ENCODE data around the gene KLK12.

Gene KLK12

DNA sequence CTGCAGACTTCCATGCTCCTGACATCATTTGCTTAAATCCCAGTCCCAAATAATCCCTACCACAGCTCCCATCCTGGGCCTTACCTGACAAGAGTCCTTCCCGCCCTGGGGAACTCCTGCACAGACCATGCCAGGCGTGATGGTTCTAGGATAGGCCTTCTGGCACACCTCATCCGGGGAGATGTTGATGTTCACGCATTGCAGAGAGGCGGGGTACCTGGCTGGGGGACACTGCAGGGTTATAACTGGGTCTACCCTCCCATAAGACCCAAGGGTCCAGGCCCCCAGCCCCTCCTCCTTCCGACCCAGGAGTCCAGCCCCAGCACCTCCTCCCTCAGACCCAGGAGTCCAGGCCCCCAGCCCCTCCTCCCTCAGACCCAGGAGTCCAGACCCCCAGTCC lies 43.9 kb upstream of the KLK12 start:
- no peak overlapping the region for H3K4me2 ChIP-seq (ENCODE audit: low read depth, low read length)
- H3K4me1 ChIP-seq (ENCODE audit: low read length) = no peaks in the 10 kb centered on the region
- no peak for DNase-seq
- no peaks in the 10 kb centered on the region for H4K20me1 ChIP-seq (ENCODE audit: insufficient read depth, low read length)
- no peak overlapping the region for H3K9ac ChIP-seq (ENCODE audit: low read length)
- H3K9me2 ChIP-seq (replicated peaks; ENCODE audit: insufficient read depth, low read length) = no peaks in the 10 kb centered on the region
- H3K9me3 ChIP-seq (replicated peaks; ENCODE audit: insufficient read depth, low read length) = no peaks in the 10 kb centered on the region
- TF ChIP-seq EZH2phosphoT487 (IDR thresholded peaks at IDR 0.05; ENCODE audit: low read length) (no peak), EZH2 (optimal IDR thresholded peaks at IDR 0.05; ENCODE audit: low read depth, low read length) (no peak)
- TF ChIP-seq, protein P1, sequence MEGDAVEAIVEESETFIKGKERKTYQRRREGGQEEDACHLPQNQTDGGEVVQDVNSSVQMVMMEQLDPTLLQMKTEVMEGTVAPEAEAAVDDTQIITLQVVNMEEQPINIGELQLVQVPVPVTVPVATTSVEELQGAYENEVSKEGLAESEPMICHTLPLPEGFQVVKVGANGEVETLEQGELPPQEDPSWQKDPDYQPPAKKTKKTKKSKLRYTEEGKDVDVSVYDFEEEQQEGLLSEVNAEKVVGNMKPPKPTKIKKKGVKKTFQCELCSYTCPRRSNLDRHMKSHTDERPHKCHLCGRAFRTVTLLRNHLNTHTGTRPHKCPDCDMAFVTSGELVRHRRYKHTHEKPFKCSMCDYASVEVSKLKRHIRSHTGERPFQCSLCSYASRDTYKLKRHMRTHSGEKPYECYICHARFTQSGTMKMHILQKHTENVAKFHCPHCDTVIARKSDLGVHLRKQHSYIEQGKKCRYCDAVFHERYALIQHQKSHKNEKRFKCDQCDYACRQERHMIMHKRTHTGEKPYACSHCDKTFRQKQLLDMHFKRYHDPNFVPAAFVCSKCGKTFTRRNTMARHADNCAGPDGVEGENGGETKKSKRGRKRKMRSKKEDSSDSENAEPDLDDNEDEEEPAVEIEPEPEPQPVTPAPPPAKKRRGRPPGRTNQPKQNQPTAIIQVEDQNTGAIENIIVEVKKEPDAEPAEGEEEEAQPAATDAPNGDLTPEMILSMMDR (IDR thresholded peaks at IDR 0.05; ENCODE audit: low read length) = no peak
- no peak overlapping the region for H2AFZ ChIP-seq (ENCODE audit: low read length)
- no peaks in the 10 kb centered on the region for H3K79me2 ChIP-seq (ENCODE audit: low read length)
- H3F3A ChIP-seq (ENCODE audit: insufficient read depth, low read length) = no peaks in the 10 kb centered on the region
- no peaks in the 10 kb centered on the region for H3K36me3 ChIP-seq (replicated peaks; ENCODE audit: insufficient read depth, low read length)
- H3K4me3 ChIP-seq (ENCODE audit: low read length) = no peak overlapping the region
- peaks cover 33% of the 10 kb centered on the region for H3K27me3 ChIP-seq (replicated peaks; ENCODE audit: insufficient read depth, low read length)
- no peak overlapping the region for H3K27ac ChIP-seq (ENCODE audit: low read length)

DNA sequence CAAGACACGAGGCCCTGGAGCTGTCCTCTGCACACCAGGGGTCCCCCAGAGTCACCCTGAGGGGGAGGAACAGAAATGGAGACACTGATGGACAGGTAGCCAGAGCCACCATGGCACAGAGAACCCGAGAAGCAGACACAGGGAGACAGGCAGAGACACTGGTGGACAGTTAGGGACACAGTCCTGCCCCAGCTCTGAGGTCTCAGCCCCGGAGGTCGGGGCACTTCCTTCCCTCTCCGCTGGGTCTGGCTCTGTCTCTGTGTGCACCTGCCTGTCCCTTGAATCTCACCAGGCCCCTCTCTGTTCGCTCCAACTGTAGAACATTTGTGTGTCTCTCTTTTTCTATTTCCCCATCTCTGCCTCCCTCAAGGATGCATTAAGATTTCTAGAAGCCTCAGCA lies 43.3 kb upstream of the KLK12 start:
- H3K27me3 ChIP-seq (replicated peaks; ENCODE audit: insufficient read depth, low read length) = peaks cover 33% of the 10 kb centered on the region
- no peaks in the 10 kb centered on the region for H3K9me3 ChIP-seq (replicated peaks; ENCODE audit: insufficient read depth, low read length)
- H3K4me3 ChIP-seq (ENCODE audit: low read length) = no peak overlapping the region
- H3K9me2 ChIP-seq (replicated peaks; ENCODE audit: insufficient read depth, low read length) = no peaks in the 10 kb centered on the region
- no peak overlapping the region for H2AFZ ChIP-seq (ENCODE audit: low read length)
- no peak overlapping the region for H3K27ac ChIP-seq (ENCODE audit: low read length)
- H3K36me3 ChIP-seq (replicated peaks; ENCODE audit: insufficient read depth, low read length) = no peaks in the 10 kb centered on the region
- no peak overlapping the region for H3K9ac ChIP-seq (ENCODE audit: low read length)
- H4K20me1 ChIP-seq (ENCODE audit: insufficient read depth, low read length) = no peaks in the 10 kb centered on the region
- no peak for DNase-seq
- no peaks in the 10 kb centered on the region for H3F3A ChIP-seq (ENCODE audit: insufficient read depth, low read length)
- TF ChIP-seq EZH2phosphoT487 (IDR thresholded peaks at IDR 0.05; ENCODE audit: low read length) (no peak), EZH2 (optimal IDR thresholded peaks at IDR 0.05; ENCODE audit: low read depth, low read length) (no peak)
- TF ChIP-seq, protein P1 (IDR thresholded peaks at IDR 0.05; ENCODE audit: low read length) = no peak
- no peak overlapping the region for H3K4me2 ChIP-seq (ENCODE audit: low read depth, low read length)
- no peaks in the 10 kb centered on the region for H3K4me1 ChIP-seq (ENCODE audit: low read length)
- H3K79me2 ChIP-seq (ENCODE audit: low read length) = no peaks in the 10 kb centered on the region

DNA sequence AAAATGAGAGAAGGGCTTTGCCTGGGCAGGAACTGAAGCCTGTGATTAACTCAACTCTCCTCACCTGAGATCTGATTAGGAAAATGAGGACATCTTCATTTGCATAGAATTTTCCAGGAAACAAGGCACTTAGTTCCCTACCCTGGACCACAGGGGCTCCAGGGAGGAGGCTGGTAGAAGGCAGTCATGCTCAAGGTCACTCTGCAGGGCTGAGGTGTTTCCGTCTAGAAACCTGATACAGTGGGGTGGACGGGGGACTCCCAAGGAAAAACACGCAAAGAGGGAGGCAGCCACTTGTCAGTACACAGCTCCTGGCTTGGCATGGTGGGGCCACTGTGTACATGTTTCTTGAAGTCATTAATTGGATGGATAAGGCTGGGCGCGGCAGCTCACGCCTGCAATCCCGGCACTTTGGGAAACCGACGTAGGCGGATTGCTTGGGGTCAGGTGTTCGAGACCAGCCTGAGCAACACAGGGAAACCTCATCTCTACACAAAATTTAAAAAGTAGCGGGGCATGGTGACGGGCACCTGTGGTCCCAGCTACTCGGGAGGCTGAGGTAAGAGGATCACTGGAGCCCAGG lies 41.9 kb upstream of the KLK12 start:
- H3K27ac ChIP-seq (ENCODE audit: low read length) = no peak overlapping the region
- no peak overlapping the region for H2AFZ ChIP-seq (ENCODE audit: low read length)
- no peaks in the 10 kb centered on the region for H3K4me1 ChIP-seq (ENCODE audit: low read length)
- no peaks in the 10 kb centered on the region for H3K9me2 ChIP-seq (replicated peaks; ENCODE audit: insufficient read depth, low read length)
- no peaks in the 10 kb centered on the region for H3K36me3 ChIP-seq (replicated peaks; ENCODE audit: insufficient read depth, low read length)
- H3K79me2 ChIP-seq (ENCODE audit: low read length) = no peaks in the 10 kb centered on the region
- peaks cover 28% of the 10 kb centered on the region for H3K27me3 ChIP-seq (replicated peaks; ENCODE audit: insufficient read depth, low read length)
- no peak for DNase-seq
- no peak overlapping the region for H3K4me2 ChIP-seq (ENCODE audit: low read depth, low read length)
- H3F3A ChIP-seq (ENCODE audit: insufficient read depth, low read length) = no peaks in the 10 kb centered on the region
- TF ChIP-seq, protein P1 (IDR thresholded peaks at IDR 0.05; ENCODE audit: low read length) = no peak
- TF ChIP-seq EZH2phosphoT487 (IDR thresholded peaks at IDR 0.05; ENCODE audit: low read length) = no peak
- no peak overlapping the region for H3K9ac ChIP-seq (ENCODE audit: low read length)
- no peak overlapping the region for H3K4me3 ChIP-seq (ENCODE audit: low read length)
- H3K9me3 ChIP-seq (replicated peaks; ENCODE audit: insufficient read depth, low read length) = no peaks in the 10 kb centered on the region
- no peaks in the 10 kb centered on the region for H4K20me1 ChIP-seq (ENCODE audit: insufficient read depth, low read length)
